ENCODE measurements around the gene RIN3.

RIN3 gene

DNA sequence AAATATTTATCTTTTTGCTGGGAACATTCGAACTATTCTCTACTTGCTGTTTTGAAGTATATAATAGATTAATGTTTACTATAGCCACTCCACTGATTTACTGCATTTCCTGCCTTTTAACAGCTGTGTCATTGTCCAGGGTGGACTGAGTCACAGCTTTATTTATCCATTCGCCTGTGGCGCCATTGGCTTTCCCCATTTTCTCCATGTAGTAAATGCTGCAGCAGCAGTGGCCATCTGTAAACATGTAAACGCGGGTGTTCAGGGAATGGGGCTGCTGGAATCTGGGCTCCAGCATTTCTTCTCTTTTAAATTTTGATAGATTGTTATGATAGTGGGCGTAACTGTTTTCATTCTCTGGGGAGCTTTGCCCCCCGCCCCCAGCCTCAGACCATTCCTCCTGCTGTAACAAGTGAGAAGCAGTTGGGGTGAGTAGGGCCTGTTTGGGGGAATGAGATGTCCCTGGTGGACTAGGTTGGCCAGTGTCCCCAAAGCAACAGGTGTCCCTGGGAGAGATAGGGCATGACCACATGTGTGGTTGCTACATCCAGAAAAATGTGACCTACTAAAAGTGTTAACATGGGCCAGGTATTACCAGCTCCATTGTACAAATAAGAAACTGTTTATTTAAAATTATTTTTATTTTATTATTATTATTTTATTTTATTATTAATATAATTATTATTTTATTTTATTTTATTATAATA, 32.9 kb downstream of the RIN3 start:
- TF ChIP-seq CTCF (IDR thresholded peaks at IDR 0.05; ENCODE audit: low read depth, low read length): no peak
- H3K4me3 ChIP-seq (replicated peaks in 1 of 2; ENCODE audit: low read depth in 2 of 2, low read length in 2 of 2): no peak overlapping the region

GRCh38 chr14:92549105-92549858, 35.7 kb downstream of the RIN3 start:
- no peak overlapping the region for H3K4me3 ChIP-seq (replicated peaks in 1 of 2; ENCODE audit: low read depth in 2 of 2, low read length in 2 of 2)
- DNase-seq (ENCODE audit: low read depth in 2 of 2): peak in 1 of 2 donors; percentile 25
- TF ChIP-seq CTCF (IDR thresholded peaks at IDR 0.05; ENCODE audit: low read depth, low read length): no peak

More for the DNA sequence above, 32.9 kb downstream of the RIN3 start:
- DNase-seq (ENCODE audit: low read depth in 2 of 2): peak in 1 of 2 donors; percentile 60

DNA sequence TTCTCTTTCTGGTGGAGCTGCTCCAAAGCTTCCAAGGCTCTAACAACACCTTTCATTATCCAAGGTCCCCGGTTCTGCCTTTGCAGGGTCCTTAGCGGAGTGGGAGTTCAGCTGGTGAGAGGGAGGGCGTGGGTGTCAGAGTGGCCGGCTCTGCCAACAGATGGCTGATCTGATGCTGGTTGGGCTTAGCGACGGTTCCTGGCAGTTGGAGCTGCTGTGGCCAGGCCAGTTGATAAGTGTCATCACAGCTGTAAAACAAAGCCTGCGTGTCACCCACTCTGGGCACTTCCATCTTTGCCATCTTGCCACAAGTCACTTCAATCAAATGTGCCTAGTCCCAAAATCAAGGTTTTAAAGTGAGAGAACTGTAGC, 36.3 kb downstream of the RIN3 start:
- no peak for TF ChIP-seq CTCF (IDR thresholded peaks at IDR 0.05; ENCODE audit: low read depth, low read length)
- no peak overlapping the region for H3K4me3 ChIP-seq (replicated peaks in 1 of 2; ENCODE audit: low read depth in 2 of 2, low read length in 2 of 2)
- peak in 1 of 2 donors; percentile 35 for DNase-seq (ENCODE audit: low read depth in 2 of 2)

DNA sequence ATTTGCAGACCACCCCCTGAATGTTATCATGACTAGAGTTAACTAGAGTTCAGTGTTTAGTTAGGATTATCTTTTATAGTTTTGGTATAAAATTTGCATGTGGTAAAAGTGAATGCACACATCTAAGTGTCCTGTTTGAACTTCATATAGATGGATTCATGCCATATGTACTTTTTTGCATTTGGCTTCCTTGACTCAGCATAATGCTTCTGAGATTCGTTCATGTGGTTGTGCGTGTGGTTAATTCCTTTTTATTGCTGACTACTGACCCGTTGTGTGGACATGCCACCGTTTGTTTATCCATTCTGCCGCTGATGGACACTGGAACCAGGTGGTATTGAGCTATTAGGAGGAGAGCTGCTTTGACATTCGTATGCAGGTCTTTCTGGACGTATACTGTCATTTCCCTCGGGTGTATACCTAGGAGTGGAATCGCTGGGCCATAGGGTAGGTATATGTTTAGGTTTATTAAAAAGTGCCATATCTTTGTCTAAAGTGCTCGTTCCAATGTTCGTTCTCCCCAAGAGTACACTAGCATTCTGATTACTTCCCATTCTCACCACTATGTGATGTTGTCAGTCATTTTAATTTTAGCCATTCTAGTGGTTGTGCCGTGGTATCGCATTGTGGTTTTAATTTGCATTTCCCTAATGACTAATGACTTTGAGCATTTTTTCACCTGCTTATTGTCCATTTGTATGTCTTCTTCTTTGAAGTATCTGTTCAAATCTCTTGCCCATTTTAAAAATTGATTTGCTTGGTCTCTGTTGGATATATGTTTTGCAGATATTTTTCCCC, 37.7 kb downstream of the RIN3 start:
- DNase-seq (ENCODE audit: low read depth in 2 of 2): no peak
- TF ChIP-seq CTCF (IDR thresholded peaks at IDR 0.05; ENCODE audit: low read depth, low read length): no peak
- H3K4me3 ChIP-seq (replicated peaks in 1 of 2; ENCODE audit: low read depth in 2 of 2, low read length in 2 of 2): no peak overlapping the region

GRCh38 chr14:92552066-92552465, 38.5 kb downstream of the RIN3 start:
- no peak for TF ChIP-seq CTCF (IDR thresholded peaks at IDR 0.05; ENCODE audit: low read depth, low read length)
- H3K4me3 ChIP-seq (replicated peaks in 1 of 2; ENCODE audit: low read depth in 2 of 2, low read length in 2 of 2): no peak overlapping the region
- DNase-seq (ENCODE audit: low read depth in 2 of 2): no peak

DNA sequence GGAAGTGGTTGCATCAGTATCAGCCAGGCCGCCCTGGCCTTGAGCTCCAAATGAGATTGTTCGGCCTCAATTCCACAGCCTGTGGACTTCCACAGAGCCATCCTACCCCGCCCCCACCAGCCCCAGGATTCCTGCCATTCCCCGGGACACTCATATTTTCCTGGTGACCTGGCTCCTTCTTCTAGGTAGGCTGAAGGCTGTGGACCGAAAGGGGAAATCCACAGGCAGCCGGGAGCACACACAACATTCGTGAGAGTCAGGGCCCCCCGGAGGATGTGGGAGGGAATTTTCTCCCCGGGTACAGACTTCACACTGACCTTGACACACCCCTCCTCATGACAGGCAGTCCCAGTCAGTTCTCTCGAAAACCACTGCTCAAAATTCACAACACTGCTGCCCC, 39.9 kb downstream of the RIN3 start:
- peak; percentile 16 for TF ChIP-seq CTCF (IDR thresholded peaks at IDR 0.05; ENCODE audit: low read depth, low read length)
- DNase-seq (ENCODE audit: low read depth in 2 of 2): peak; percentile 46 to 60
- H3K4me3 ChIP-seq (replicated peaks in 1 of 2; ENCODE audit: low read depth in 2 of 2, low read length in 2 of 2): no peak overlapping the region

All from cardiac fibroblast (primary cell).